GM10266 (cell line): ENCODE results near the gene ESYT2.

ENCODE experiments used
- DNase-seq: peaks from one replicate; pipeline ENCODE4 v3.0.0; 2012; ENCODE audit errors: extremely low spot score
- CTCF ChIP-seq: IDR thresholded peaks from 2 replicates; pipeline ENCODE4 v1.5.1; 2012; ENCODE audit warnings: mild to moderate bottlenecking, low read depth; ENCODE audit not compliant: control insufficient read depth, insufficient read depth; ENCODE audit errors: missing control alignments

Gene ESYT2

GRCh38 chr7:158791107-158791506 lies 38.2 kb downstream of the ESYT2 start:
- TF ChIP-seq CTCF: no peak

GRCh38 chr7:158789842-158790241 lies 39.5 kb downstream of the ESYT2 start:
- no peak for TF ChIP-seq CTCF
- no peak for DNase-seq

More at GRCh38 chr7:158791107-158791506, 38.2 kb downstream of the ESYT2 start:
- DNase-seq: no peak

GRCh38 chr7:158786898-158787297 lies 42.4 kb downstream of the ESYT2 start:
- TF ChIP-seq CTCF: no peak
- no peak for DNase-seq

GRCh38 chr7:158784270-158784669 lies 45.0 kb downstream of the ESYT2 start:
- DNase-seq: no peak
- no peak for TF ChIP-seq CTCF

GRCh38 chr7:158783595-158783994 lies 45.7 kb downstream of the ESYT2 start:
- no peak for DNase-seq
- no peak for TF ChIP-seq CTCF

- TF ChIP-seq CTCF: peak; percentile 13
- DNase-seq: no peak
Measured at GRCh38 chr7:158782761-158783401, 46.4 kb downstream of the ESYT2 start.

- TF ChIP-seq CTCF: no peak
- no peak for DNase-seq
Measured at GRCh38 chr7:158781974-158782664, 47.2 kb downstream of the ESYT2 start.
